Hepatocyte (in vitro differentiated cells): ENCODE results near the gene CABYR.

Source experiments
- EZH2 ChIP-seq: fragments of 200-600 bp; sonication (generic); IDR thresholded peaks from 2 replicates; pipeline ENCODE4 v1.6.1; 2016; ENCODE audit warnings: antibody characterized with exemption, mild to moderate bottlenecking, borderline replicate concordance
- TF ChIP-seq, protein P1 (sequence below): fragments of 200-600 bp; sonication (generic); IDR thresholded peaks from 2 replicates; pipeline ENCODE4 v1.5.1; 2016; ENCODE audit warnings: antibody characterized with exemption, mild to moderate bottlenecking; ENCODE audit not compliant: poor library complexity

DNA sequence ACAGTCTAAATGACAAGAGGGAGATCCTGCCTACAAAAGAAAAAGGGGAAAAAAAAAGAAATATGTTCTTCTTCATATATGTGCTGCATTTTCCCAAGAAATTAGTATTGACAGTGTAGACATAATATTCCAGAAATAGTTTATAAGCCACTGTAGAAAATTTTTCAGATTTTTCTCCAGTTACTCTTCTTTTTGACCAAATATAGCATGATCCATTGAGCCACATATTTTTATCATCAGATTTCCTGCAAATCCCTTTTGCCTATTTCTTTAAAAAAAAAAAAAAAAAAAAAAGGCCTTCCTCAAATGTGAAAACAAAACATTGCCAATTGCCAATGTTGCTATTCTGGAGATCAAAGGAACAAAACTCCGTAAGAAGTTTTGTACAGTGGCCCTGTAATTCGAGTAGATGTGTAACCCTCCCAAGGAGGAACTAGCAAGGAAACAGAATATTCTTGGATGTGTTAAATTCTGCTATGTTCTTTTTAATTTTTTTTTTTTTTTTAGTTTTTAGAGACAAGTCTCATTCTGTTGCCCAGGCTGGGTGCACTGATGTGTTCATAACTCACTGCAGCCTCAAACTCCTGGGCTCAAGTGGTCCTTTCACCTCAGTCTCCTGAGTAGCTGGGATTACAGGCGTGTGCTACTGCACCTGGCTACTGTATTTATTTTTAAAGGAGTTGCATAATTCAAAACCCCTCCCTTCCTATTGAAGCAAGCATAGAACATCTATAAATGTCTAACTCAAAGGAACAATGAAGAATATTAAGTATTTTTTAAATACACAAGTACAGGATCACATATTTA, 12.5 kb upstream of the CABYR start:
- TF ChIP-seq, protein P1, sequence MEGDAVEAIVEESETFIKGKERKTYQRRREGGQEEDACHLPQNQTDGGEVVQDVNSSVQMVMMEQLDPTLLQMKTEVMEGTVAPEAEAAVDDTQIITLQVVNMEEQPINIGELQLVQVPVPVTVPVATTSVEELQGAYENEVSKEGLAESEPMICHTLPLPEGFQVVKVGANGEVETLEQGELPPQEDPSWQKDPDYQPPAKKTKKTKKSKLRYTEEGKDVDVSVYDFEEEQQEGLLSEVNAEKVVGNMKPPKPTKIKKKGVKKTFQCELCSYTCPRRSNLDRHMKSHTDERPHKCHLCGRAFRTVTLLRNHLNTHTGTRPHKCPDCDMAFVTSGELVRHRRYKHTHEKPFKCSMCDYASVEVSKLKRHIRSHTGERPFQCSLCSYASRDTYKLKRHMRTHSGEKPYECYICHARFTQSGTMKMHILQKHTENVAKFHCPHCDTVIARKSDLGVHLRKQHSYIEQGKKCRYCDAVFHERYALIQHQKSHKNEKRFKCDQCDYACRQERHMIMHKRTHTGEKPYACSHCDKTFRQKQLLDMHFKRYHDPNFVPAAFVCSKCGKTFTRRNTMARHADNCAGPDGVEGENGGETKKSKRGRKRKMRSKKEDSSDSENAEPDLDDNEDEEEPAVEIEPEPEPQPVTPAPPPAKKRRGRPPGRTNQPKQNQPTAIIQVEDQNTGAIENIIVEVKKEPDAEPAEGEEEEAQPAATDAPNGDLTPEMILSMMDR = no peak
- TF ChIP-seq EZH2 = no peak
